ENCODE results near the gene GPATCH1. TPM values are rescaled to one million over a fixed set of nuclear protein-coding genes. Genes with fewer than 3 reads are reported as not detected.
A peak's percentile ranks its signal among the peaks of the same experiment; 100 is the strongest.

The GPATCH1 gene
- total RNA-seq, 1 donor from 2014 or later = 12.2 TPM

GRCh38 chr19:33048806-33049676 lies 31.9 kb upstream of the GPATCH1 start:
- TF ChIP-seq CTCF (conservative IDR thresholded peaks at IDR 0.05) = no peak
- Mint-ChIP-seq H3K4me1 (ENCODE audit: unreplicated experiment) (peaks cover 19% of the 10 kb centered on the region), H3K27ac (peak overlapping the region; percentile 98), H3K27me3 (no peaks in the 10 kb centered on the region), H3K36me3 (peaks cover 21% of the 10 kb centered on the region), H3K9me3 (peaks cover 4% of the 10 kb centered on the region), H3K4me3 (peak overlapping the region; percentile 83)
- no peak for DNase-seq (ENCODE audit: extremely low spot score, unreplicated experiment)

- Mint-ChIP-seq H3K9me3 (peaks cover 4% of the 10 kb centered on the region), H3K27me3 (no peaks in the 10 kb centered on the region), H3K36me3 (peaks cover 21% of the 10 kb centered on the region), H3K4me3 (peak overlapping the region; percentile 0), H3K4me1 (ENCODE audit: unreplicated experiment) (peaks cover 19% of the 10 kb centered on the region), H3K27ac (peak overlapping the region; percentile 98)
- DNase-seq (ENCODE audit: extremely low spot score, unreplicated experiment) = no peak
- no peak for TF ChIP-seq CTCF (conservative IDR thresholded peaks at IDR 0.05)
These were observed 30.9 kb upstream of the GPATCH1 start for GRCh38 chr19:33050110-33050509.

- Mint-ChIP-seq H3K4me1 (ENCODE audit: unreplicated experiment) (peaks cover 19% of the 10 kb centered on the region), H3K9me3 (no peaks in the 10 kb centered on the region), H3K36me3 (peaks cover 11% of the 10 kb centered on the region), H3K4me3 (peak overlapping the region; percentile 27), H3K27me3 (no peaks in the 10 kb centered on the region), H3K27ac (peak overlapping the region; percentile 87)
- no peak for TF ChIP-seq CTCF (conservative IDR thresholded peaks at IDR 0.05)
- no peak for DNase-seq (ENCODE audit: extremely low spot score, unreplicated experiment)
These were observed 28.5 kb upstream of the GPATCH1 start for GRCh38 chr19:33052352-33052972.

GRCh38 chr19:33054623-33055022 lies 26.4 kb upstream of the GPATCH1 start:
- Mint-ChIP-seq H3K4me1 (ENCODE audit: unreplicated experiment) (peaks cover 13% of the 10 kb centered on the region), H3K9me3 (no peaks in the 10 kb centered on the region), H3K27ac (peak overlapping the region; percentile 84), H3K27me3 (peaks cover 3% of the 10 kb centered on the region), H3K36me3 (peaks cover 11% of the 10 kb centered on the region), H3K4me3 (no peak overlapping the region)
- DNase-seq (ENCODE audit: extremely low spot score, unreplicated experiment) = no peak
- TF ChIP-seq CTCF (conservative IDR thresholded peaks at IDR 0.05) = no peak

- no peak for DNase-seq (ENCODE audit: extremely low spot score, unreplicated experiment)
- Mint-ChIP-seq H3K9me3 (no peaks in the 10 kb centered on the region), H3K4me3 (no peak overlapping the region), H3K27me3 (peaks cover 8% of the 10 kb centered on the region), H3K27ac (peak overlapping the region; percentile 84), H3K36me3 (peaks cover 11% of the 10 kb centered on the region), H3K4me1 (ENCODE audit: unreplicated experiment) (peaks cover 14% of the 10 kb centered on the region)
- TF ChIP-seq CTCF (conservative IDR thresholded peaks at IDR 0.05) = no peak
These were observed 25.3 kb upstream of the GPATCH1 start for GRCh38 chr19:33055718-33056117.

All from type B pancreatic cell (in vitro differentiated cells).